Stimulated activated CD4-positive, alpha-beta T cell treated with anti-CD3 and anti-CD28 coated beads, Interleukin-2, amount 100 ng/mL, for 4 hours (primary cell): Measurements from ENCODE around the gene ALG2.

ENCODE experiments used
- DNase-seq: peaks from one replicate; pipeline ENCODE4 v3.0.0-alpha.2; 2020; ENCODE audit warnings: low read depth

ALG2 gene

GRCh38 chr9:99192786-99193465, 28.8 kb downstream of the ALG2 start:
- no peak for DNase-seq

GRCh38 chr9:99190597-99191283, 31.0 kb downstream of the ALG2 start:
- DNase-seq, result no peak

GRCh38 chr9:99189887-99190596, 31.7 kb downstream of the ALG2 start:
- no peak for DNase-seq

GRCh38 chr9:99189186-99189585, 32.6 kb downstream of the ALG2 start:
- DNase-seq, result no peak

- DNase-seq, result no peak
Measured at GRCh38 chr9:99187311-99187710, 34.4 kb downstream of the ALG2 start.

GRCh38 chr9:99185934-99186333, 35.8 kb downstream of the ALG2 start:
- DNase-seq, result no peak

GRCh38 chr9:99185348-99185632, 36.5 kb downstream of the ALG2 start:
- DNase-seq, result no peak

- peak; percentile 55 for DNase-seq
Measured at GRCh38 chr9:99184475-99185347, 37.0 kb downstream of the ALG2 start.

GRCh38 chr9:99184110-99184474, 37.6 kb downstream of the ALG2 start:
- DNase-seq, result no peak

- DNase-seq, result no peak
Measured at GRCh38 chr9:99183616-99184015, 38.1 kb downstream of the ALG2 start.

- no peak for DNase-seq
Measured at GRCh38 chr9:99182356-99182755, 39.4 kb downstream of the ALG2 start.

GRCh38 chr9:99181621-99182020, 40.1 kb downstream of the ALG2 start:
- no peak for DNase-seq

GRCh38 chr9:99181206-99181605, 40.5 kb downstream of the ALG2 start:
- DNase-seq, result no peak

- DNase-seq, result no peak
Measured at GRCh38 chr9:99180662-99181061, 41.1 kb downstream of the ALG2 start.

- no peak for DNase-seq
Measured at GRCh38 chr9:99180199-99180598, 41.5 kb downstream of the ALG2 start.

- no peak for DNase-seq
Measured at GRCh38 chr9:99178912-99179872, 42.5 kb downstream of the ALG2 start.

GRCh38 chr9:99177576-99178366, 44.0 kb downstream of the ALG2 start:
- DNase-seq, result no peak

- no peak for DNase-seq
Measured at GRCh38 chr9:99176527-99177013, 45.2 kb downstream of the ALG2 start.

GRCh38 chr9:99173570-99174504, 47.9 kb downstream of the ALG2 start:
- no peak for DNase-seq
